GM18502 (cell line): Measurements from ENCODE around the gene HMGN1.
A peak's percentile ranks its signal among the peaks of the same experiment; 100 is the strongest.

Source experiments
- ATAC-seq: cut with Tn5 transposase; IDR thresholded peaks from one replicate; pipeline ENCODE4 v1.9.1; 2021; ENCODE audit warnings: mild to moderate bottlenecking; ENCODE audit not compliant: unreplicated experiment, poor library complexity

Gene HMGN1

DNA sequence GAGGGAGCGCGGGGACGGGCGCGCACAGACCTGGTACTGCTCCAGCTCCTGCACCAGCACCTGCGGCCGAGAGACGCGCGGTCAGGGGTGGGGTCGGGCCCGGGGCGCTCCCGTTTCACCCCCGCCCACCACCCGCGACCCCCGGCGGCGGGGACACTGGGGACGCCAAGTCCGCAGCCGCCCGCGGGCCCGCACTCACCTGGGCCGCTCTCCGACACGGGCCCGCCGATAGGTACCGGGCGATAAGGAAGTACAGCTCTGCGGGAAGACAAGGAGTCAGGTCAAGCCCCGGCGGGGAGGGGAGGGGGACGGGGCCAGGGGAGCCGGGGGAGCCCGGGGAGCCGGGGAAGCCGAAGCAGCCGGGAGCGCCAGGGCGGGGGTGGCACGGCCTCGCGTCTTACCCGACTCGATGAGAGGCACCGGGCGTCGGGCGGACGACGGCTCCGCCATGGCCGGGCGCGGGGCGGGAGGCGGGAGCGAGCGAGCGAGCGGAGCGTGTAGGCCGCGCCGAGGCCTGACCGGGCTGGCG lies 35.8 kb downstream of the HMGN1 start:
- ATAC-seq: peak; percentile 9

DNA sequence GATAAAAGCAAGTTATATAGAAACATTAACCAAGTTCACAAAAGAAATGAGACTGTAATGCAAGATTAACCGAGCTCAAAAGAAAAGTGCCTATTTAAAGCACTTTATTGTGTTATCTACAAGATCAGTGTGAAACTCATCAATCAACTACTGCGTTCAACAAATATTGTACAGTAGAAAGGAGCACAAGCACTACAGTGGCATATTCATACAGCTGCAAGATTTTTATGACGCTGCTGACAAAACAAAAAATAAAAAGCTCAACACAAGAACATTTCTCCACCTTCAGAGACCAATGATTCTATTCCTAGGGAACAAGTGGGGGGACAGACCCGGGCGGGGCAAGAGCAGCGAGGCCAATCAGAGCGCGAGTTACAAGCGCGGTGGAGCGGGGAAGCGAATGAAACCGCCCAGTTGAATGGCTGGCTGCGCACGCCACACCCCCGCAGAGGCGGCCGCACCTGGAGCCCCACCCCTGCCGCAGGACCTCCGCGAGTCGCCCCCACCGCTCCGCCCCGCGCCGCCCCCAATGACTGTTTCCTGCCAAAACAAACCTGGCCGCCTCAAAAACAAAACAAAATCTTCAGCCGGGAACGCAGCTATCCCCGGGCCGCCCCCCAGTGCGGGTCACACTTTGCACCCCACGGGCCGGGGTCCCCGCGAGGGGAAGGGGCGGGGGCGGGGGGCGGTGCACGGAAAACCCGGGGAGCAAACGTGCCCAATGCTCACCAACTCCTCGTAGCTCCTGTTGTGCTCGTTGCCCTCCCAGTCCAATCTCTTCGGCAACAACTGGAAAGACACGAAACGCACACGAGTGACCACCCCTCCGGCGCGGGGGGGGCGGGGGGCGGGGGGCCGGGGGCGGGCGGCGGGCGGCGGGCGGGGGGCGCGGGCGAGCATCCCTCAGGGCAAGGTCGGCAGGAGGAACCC lies 36.5 kb downstream of the HMGN1 start:
- ATAC-seq: peak; percentile 82

DNA sequence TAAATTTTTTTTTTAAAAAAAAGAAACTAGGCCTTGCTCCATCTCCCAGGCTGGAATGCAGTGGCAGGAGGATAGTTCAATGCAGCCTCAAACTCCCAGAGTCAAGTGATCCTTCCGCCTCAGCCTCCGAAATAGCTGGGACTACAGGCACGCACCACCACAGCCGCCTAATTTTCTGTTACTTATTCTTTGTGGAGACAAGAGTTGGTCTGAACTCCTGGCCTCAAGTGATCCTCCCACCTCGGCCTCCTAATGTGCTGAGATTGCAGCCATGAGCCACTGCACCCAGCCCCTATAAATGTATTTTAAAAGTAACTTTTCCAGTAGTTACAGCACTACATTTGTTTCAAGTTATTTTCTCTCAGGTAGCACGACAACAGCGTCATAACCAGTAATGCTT lies 37.7 kb downstream of the HMGN1 start:
- ATAC-seq: no peak

DNA sequence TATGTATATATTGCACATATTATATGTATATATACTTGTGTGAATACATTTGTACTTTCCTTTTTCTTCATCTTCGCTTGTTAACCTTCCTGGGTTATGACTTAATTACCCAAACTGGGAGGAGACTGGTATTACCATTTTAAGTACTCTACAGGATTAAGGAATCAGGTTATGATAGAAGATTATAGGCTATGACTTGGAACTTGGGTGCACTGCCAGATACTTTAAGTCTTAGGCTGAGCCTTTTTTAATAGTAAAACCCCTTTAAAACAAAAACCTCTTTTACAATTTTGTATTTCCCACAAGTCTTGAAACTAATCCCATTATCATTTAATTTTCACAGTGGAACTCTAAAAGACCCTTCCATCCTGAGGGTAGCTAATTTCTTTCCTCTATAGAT lies 41.4 kb downstream of the HMGN1 start:
- no peak for ATAC-seq

- ATAC-seq: no peak
These were observed 48.3 kb downstream of the HMGN1 start for GRCh38 chr21:39300587-39300986.

DNA sequence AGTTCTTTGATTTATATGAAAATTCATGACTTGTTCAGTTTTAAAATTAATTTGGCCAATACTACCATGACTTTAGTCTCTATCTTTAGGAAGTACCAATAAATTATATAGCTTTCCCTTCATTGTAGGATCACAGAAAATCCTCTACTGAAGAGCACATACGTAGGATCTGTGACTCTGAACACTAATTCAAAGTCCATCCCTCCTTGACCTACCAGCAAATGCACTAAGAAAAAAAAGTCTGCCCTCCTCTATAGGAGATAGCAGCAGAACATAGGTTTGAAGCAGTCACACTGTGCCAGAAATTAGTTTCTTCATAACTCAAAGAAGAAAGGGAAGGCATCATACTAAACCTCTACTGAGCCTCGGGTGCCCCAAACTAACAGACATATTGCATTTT lies 52.0 kb downstream of the HMGN1 start:
- no peak for ATAC-seq
